GM19035 (cell line): Measurements from ENCODE around the gene TMED9.

ENCODE experiments used
- ATAC-seq: cut with Tn5 transposase; IDR thresholded peaks from one replicate; pipeline ENCODE4 v1.9.1; 2021; ENCODE audit not compliant: unreplicated experiment

The TMED9 gene

DNA sequence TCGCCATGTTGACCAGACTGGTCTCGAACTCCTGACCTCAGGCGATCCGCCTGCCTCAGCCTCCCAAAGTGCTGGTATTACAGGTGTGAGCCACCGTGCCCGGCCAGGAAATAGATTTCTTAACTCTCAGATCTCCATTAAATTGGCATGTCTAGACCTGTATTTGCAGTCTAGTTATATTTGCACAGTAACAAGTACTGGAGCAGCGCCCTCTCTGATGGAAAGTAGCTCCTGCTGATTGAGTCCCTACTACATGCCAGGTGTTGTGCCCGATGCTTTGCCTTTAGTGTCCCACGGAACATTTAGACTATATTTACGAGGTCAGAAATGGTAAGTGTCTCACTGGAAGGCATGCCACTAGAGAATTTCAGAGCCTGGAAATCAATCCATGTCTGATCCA lies 15.8 kb upstream of the TMED9 start:
- ATAC-seq: no peak

- no peak for ATAC-seq
These were observed 13.7 kb upstream of the TMED9 start for GRCh38 chr5:177578316-177578715.

DNA sequence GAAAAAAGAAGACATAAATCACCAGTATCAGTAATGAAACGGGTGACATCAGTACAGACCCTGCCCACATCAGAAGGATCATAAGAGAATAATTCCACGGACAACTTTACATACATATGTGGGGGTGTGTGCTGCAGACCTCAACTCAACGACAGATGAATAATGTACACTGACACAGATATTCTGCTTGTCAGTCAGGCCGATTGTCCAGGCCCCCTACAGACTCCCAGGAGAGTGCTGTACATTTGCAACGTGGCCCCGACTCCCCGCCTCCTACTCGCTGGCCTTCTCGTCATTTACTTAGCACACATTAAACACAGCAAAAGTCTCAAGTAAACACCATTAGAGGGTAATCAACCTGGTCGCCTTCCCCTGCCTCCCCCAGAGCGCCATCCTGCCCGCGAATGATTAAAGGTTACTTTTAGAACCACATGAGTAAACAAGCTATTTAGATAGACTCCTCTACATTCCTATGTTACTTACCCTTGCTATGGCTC lies 3.5 kb upstream of the TMED9 start:
- no peak for ATAC-seq

- no peak for ATAC-seq
These were observed 1.6 kb upstream of the TMED9 start for GRCh38 chr5:177590406-177590805.

DNA sequence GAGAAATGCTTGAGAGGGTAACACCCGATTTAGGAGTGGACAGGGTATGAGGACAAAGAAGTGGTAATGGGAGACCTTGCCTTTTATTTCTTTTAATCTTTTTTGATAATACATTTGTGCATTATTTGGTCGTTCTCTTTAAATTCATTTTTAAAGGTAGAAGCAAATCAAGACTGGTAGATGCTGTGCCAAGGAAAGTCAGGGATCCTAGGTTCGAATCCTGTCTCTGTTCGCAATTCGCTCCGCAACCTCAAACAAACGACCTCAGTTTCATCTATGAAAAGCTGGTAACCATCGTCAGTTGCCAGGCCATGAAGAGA lies 353 bp upstream of the TMED9 start:
- ATAC-seq: no peak

DNA sequence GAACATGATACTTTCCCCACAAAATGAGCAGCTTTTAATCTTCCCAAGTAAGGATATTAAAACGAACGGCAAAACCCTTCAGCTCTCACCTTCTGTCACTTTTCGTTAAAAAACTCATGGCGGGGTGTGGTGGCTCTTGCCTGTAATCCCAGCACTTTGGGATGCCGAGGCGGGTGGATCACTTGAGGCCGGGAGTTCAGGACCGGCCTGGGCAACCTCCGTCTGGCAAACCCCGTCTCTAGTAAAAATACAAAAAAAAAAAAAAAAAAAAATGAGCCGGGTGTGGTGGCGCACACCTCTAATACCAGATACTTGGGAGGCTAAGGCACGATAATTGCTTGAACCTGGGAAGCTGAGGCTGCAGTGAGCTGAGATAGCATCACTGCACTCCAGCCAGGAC lies 902 bp downstream of the TMED9 start:
- no peak for ATAC-seq

DNA sequence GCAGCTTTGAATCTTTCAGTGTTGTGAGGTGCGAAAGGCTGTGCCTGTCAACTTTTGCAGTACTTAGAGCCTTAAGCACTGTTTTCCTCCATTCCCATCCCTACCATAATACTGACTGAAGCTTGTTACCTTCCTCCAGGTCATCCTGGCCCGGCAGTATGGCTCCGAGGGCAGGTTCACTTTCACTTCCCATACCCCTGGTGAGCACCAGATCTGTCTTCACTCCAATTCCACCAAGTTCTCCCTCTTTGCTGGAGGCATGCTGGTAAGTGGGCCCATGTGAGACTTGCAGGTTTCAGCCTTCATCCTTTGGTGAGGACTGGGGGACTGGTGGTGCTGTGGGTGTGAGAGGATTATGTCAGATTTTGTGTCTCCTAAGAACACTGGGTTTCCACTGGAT lies 1.5 kb downstream of the TMED9 start:
- ATAC-seq: no peak

DNA sequence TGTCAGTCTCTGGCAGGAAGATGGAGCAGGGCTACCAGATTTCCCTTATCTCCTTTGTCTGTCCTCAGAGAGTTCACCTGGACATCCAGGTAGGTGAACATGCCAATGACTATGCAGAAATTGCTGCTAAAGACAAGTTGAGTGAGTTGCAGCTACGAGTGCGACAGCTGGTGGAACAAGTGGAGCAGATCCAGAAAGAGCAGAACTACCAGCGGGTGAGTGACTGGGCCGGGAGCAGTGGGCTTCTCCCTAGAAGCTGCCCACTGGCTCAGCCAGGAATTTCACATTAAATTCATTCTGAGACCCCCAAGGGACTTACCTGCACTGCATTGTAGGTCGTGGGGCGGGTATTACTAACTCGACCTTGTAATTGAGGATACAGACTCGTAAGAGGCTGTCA lies 2.1 kb downstream of the TMED9 start:
- no peak for ATAC-seq

DNA sequence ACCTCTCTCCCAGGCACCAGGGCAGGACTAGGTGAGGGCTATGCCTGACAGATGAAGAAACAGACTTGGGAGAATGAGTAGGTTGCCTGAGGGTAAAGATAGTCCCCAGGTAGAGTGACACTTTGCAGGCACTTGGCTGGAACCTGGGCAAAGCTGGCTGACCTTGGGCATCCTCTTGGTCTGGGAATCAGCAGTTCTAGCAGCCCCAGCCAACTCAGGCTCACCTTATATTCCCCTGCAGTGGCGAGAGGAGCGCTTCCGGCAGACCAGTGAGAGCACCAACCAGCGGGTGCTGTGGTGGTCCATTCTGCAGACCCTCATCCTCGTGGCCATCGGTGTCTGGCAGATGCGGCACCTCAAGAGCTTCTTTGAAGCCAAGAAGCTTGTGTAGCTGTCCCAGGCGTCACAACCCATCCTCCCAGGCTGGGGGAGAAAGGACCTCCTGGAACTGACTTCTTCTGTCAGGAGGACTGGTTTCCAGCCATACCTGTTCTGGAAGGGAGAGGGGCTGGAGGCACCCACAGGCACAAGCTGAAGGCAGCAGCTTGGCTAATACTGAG lies 3.1 kb downstream of the TMED9 start:
- ATAC-seq: no peak

- ATAC-seq: no peak
These were observed 4.2 kb downstream of the TMED9 start for GRCh38 chr5:177595991-177596774.

GRCh38 chr5:177596775-177597238 lies 4.8 kb downstream of the TMED9 start:
- no peak for ATAC-seq

DNA sequence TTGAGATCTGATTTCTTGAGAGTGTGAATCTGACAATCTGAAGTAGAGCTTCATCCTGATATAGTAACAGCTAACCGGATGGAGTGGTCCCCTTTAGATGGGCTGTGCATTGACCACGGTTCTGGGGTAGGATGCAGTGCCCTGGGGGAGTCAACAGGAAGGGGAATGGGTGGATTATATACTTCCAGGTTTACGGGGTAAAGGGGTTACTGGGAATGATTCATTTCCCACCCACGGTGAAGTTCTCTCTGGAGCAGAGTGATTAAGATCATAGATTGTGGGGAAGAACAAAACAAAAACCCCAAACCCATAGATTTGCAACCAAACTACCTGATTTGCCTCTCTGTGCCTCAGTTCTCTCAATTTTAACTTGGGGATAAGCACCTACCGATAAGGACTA lies 6.5 kb downstream of the TMED9 start:
- no peak for ATAC-seq

DNA sequence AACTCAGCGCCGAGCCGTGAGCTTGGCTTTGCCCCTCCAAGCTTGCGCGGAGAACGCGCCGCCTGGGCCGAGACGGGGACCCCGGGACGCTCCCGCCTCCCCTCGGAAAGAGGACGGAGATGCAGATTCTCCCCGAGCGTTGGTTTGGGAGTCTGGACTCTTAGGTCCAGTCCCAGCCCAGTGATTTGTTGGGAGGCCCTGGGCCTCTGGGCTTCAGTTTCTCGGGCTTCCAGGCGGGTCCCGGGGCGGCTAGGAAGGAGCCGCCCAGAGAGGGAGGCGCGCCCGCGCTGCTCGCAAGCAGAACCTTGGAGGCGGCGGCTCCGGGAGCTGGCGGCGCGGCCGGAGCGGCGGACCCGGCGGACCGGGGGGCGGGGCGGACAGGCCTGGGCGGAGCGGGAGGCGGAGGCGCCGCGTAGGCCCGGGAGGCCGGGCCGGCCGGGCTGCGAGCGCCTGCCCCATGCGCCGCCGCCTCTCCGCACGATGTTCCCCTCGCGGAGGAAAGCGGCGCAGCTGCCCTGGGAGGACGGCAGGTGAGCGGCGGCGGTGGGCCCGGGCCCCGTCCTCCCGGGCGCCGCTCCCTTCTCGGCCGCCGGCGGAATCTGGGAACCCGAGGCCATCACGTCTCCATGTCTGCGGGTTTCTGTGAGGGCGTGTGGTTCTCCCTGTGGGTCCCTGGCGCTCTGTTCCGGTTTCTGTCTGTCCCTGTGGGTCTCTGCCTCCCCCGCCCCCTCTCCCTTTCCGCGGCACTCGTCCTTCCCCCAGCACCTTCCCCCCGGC lies 7.9 kb downstream of the TMED9 start, which contains the start of gene B4GALT7:
B4GALT7 (plus strand) TSS at position 402 of the 777 bp plus-strand sequence; CDS start at position 481, 79 bp downstream.
- peak; percentile 83 for ATAC-seq

DNA sequence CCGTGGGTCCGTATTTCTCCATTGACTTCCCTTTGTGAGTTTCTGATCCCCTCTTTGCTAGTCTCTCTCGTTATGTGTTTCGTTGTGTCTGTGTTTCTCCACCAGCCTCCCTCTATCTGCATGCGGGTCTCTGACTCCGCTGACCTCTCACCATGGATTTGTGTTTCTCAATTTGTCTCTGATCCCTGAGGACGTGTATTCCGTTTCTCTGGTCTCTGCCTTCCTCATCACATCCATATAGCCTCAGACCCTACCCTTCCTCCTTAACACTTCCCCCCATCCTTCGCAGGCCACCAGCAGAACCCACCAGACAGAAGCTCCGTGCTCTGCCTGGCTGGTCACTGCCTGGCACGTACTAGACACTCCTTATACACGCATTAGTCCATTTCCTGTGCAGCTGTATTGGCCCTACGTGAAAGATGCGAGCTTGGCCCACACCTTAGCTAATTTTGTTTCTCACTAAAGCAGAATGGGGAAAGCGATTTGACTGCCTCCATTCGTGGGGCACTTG lies 8.6 kb downstream of the TMED9 start:
- ATAC-seq: peak; percentile 7

- no peak for ATAC-seq
These were observed 9.1 kb downstream of the TMED9 start for GRCh38 chr5:177601126-177601525.

DNA sequence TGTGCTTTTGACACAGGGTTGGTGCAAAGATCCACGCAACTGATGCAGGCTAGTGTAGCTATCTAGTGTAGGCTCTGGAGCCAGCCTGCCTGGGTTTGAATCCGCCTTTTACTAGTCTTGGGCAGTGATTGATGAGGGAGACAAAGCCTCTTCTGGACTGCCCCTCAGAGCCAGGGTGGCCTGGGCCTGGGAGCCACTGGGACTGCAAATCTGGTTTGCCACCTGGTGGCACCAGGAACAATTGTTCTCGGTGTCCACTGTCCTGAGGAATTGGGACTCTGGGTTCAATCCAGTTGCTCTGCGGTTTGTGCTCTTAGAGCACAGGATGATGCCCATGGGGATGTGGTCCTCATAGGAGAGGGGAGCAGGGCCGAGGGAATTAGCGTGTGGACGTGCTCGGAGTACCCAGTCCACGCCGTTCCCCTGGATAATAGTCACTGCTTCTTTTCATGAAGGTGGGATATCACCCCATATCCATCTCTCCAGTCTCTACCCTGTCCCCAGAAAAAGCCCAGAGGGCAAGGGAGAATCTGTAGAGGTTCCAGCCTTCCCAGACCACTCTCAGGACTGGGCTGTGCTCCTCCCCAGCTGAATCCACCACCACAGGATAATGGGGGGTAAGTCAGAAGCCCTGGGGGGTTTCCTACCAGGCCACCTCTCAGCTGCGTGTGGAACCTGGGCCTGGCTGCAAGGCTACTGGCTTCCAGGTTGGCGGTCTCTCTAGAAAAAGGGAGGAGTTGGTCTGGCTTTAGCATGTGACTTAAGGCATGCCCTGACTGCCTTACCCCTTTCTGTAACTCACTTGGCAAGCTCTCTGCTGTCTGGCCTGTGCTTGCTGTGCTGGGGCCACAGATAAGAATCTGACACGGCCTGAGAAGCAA lies 9.8 kb downstream of the TMED9 start:
- ATAC-seq: no peak

GRCh38 chr5:177602458-177602830 lies 10.4 kb downstream of the TMED9 start:
- no peak for ATAC-seq

DNA sequence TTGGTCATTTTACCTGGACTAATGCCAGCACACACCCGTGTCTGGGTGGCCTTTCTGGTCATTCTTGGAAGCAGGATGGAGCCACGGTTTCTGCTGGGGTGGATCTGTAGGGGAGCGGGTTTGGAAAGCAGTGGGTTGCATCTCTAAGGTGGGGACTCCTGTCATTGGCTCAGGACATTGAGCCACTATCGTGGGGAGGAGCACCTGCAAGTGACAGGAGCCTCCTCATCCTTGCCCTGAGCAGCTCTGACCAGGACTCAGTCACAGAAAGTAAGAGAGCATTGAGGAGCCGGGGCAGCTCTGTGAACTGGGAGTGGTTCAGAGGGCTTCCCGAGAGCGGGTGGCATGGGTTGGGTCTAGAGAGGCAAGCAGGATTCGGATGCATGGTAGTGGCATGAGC lies 11.6 kb downstream of the TMED9 start:
- ATAC-seq: no peak

- no peak for ATAC-seq
These were observed 12.1 kb downstream of the TMED9 start for GRCh38 chr5:177604116-177604521.

DNA sequence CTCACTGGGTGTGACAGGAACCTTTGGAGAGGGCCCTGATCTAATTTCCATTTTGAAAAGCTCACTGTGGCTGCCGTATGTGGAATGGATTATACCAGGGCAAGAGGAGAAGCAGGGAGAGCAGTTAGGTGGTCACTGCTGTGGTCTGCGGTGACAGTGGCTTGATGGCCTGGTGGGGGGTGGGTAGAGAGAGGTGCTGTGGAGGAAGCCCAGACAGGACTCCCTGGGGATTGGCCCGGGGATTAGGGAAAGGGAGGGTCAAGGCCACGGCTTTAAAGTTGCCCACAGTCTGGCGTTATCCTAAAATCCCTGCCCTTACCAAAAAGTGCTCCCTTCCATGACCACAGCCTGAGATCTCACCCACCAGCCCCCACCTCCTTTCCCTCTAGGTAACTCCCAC lies 12.7 kb downstream of the TMED9 start:
- ATAC-seq: no peak

- ATAC-seq: no peak
These were observed 13.1 kb downstream of the TMED9 start for GRCh38 chr5:177605078-177605477.
